ENCODE results near the gene TMEM184B. TPM values are rescaled to one million over a fixed set of nuclear protein-coding genes. Genes with fewer than 3 reads are reported as not detected.
A peak's percentile ranks its signal among the peaks of the same experiment; 100 is the strongest.

Gene TMEM184B
- 84.4 TPM for total RNA-seq
- long read RNA-seq, full-length matches to known transcripts, result 113 of 174 reads
- long read RNA-seq, partial matches to known transcripts, result 33 of 174 reads
- long read RNA-seq, other reads (novel, unspliced or antisense), result 28 of 174 reads

DNA sequence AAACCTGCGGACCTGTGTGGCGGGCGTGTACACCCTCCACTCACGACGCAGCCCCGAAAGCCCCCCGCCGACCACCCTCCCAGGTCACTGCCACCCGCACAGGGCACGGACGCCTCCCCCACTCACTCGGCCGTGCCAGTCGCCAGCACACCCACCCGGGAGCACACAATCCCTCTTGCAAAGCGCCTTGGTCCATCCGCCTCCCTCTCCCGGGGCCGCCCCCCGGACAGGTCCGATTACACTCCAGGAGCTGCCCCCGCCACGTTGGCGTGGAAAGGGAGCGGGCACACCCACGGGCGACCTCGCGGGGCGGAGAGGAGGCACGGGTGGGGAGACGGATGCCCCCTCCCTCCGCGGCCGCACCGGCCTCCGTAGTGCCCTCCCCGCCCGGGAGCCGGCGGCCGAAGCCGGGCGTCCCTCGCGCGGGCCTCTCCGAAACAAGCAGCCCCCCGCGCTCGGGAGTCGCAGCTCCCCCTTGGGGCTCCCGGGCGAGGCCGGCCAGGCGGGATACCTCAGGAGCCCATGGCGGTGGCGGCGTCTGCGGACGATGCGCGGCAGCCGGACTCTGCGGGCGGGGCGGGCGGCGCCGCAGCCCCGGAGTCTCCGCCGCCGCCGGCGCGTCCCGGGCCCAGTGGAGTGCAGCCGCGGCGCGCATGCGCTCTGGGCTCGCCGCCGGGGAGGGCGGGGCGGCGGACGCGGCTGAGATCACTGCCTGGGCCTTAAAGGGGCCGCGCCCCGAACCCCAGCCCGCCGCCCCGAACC, at the start of gene TMEM184B:
TSS of gene TMEM184B (minus strand) at position 638 of the 762 bp plus-strand sequence. CDS start 25,049 bp downstream, outside the sequence.
- DNase-seq (ENCODE audit: low spot score), result peak; percentile 95

DNA sequence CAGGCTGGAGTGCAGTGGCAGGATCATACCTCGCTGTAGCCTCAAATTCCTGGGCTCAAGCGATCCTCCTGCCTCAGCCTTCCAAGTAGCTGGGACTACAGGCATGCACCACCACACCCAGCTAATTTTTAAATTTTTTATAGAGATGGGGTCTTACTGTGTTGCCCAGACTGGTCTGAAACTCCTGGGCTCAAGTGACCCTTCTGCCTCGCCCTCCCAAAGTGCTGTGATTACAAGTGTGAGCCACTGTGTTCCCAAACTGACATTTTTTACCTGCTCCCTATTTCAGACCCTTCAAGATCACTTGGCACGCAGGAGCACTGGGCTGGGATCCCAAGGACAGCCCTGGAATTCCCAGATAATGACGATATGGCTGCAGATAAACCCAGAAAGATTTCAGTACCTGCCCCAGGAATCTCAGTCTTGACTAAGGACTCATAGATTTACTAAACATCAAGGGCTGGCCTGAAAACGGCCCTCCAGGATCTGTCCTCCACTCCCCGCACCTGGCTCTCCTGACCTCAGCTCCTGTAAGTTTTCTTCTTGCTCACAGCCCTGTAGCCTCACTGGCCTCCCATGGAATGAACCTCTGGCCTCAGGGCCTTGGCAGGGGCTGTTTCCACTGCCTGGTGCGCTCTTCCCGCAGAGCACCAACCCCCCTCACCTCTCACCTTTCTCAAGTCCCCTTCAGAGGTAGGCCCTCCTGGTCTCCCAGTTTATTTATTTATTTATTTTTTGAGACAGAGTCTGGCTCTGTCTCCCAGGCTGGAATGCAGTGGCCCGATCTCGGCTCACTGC, 48.0 kb upstream of the TMEM184B start:
- no peak for DNase-seq (ENCODE audit: low spot score)

DNA sequence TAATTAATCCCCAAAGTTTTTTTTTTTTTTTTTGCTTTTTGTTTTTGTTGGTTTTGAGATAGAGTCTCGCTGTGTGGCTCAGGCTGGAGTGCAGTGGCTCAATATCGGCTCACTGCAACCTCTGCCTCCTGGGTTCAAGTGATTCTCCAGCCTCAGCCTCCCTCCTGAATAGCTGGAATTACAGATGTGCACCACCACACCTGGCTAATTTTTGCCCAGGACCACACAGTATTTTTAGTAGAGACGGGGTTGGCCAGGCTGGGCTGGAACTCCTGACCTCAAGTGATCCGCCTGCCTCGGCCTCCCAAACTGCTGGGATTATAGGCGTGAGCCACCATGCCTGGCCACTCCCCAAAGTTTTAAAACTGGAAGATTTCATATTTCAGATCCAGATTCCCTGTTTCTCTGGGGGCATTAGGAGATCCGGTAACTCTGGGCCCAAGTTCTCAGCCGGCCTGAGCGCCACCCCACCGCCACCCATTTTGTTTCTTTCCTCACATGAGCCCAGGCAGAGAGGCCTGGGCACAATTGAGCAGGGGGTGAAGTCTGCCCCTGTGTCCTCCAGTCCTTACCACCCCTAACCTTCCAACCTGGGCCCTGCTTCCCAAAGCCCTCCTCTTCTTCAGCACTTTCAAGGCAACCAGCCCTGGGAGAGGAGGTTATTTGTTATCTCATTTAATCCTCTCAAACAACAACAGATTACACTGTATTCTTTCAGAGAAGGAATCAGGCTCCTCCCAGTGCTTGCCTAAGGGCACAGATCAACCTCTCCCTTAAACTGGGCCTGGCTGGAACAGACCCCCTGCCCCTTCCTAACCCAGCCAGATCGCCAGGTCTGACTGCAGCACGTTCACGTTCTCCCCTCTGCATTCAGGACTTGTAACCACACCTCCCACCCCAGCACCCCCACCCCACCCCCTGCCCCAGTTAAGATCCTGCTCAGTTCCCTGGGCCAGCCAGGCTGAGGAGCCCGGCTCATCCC, 46.3 kb upstream of the TMEM184B start:
- DNase-seq (ENCODE audit: low spot score), result no peak

DNA sequence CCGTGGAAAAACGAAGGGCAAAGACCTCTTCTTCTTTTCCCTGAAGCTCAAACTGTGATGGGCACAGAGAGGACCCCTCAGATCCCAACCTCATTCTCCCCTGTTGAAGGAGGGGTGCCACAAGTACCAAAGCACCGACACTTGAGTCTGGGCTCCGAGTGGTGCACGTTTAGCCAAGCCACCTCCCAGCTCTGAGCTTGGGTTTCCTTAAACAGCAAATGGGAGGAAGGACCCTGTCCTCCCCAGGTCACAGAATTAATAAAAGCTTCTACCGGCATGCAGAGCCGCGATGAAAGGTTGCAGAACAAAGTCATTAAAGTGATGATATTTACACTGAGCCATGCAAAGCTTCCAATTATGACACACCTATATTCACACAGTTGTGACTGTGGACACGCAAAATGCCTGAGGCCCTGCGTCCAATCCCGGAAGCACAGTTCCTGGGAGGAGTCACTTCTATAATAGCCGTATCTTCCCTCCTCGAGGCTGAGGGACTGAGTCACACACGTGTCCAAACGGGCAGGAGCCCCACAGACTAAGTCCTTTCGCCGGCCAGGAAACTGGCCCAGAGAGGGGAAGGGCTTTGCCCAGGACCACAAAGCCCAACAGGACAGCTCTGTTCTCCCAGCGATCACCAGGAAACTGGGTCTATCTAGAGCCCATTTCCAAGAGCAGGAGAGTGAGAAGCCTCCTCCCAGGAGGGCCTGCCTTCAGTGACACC, 45.3 kb upstream of the TMEM184B start:
- DNase-seq (ENCODE audit: low spot score), result no peak

DNA sequence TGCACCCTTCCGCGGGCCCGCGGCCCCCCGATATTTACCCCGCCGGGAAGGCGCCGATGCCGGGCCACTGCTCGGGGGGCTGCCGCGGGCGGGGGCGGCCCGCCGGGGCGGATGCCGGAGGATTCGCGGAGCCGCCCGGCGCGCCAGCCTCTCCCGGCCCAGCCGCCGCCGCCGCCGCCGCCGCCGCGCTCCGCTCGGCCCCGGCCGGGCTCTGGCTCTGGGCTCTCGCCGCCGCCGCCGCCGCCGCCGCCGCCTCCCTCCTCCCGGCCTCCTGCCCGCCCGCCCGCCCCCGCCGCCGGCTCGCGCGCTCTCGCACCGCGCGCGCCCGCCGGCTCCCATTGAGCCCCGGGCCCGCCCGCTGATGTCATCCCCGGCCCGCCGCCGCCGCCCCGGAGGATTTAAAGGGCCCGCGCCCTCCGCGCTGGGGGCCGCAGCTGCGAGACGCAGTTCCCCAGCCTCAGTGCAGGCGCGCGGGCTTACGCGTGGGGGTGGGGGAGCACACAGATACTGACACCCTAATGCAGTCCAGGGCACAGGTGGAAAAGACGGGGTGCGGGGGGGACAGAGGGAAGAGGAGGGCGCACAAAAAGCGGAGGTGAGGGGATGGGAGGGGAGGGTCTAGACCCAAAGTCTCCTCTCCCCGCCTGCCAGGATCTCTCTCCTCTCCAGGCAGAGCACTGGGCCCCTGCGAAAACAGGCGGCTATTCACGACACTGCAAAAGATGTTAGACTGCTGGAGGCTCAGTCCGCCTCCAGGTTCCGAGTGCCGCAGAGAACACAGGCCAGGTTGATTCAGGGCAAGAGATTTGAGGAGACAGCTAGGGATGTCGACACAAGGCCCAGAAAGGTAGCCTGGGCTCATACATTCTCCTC, 44.5 kb upstream of the TMEM184B start, which contains the start of gene CSNK1E:
TSS of gene CSNK1E (minus strand) at position 312 of the 873 bp plus-strand sequence. CDS start 3,276 bp downstream, outside the sequence.
- DNase-seq (ENCODE audit: low spot score), result peak; percentile 92

DNA sequence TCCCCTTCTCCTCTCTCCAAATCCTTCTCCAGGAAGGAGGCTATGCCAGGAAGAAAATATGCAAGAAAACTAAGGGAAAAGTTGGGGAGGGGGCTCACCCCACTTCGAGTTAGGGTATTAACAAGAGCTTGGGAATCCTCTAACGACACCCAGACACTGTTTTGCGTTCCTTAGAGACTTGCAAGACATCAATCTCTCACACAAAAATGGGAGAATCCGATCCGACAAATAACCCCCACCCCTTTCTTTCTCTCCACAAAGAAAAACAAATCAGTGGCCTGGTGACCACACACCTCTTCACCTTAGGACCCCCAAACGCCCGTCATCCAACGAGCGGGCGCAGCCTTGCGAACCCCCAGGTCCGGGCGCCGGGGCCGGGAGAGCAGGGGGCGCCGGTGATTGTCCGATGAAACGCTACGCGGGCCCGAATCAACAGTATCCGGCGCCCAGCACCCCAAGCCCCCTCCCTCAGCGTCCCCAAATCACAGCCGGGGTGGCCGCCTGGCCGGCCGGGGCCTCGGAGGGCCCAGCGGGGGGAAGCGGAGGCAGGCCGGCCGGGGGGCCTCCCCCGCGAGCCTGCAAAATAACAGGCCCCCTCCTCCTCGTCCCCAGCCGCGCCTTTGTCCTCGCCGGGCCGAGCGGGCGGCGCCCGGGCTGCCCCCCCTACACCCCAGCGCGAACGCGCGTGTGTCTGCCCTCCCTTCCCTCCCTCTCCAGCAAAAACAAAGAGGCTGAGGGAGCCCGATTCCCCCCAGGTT, 43.7 kb upstream of the TMEM184B start:
- DNase-seq (ENCODE audit: low spot score), result no peak

DNA sequence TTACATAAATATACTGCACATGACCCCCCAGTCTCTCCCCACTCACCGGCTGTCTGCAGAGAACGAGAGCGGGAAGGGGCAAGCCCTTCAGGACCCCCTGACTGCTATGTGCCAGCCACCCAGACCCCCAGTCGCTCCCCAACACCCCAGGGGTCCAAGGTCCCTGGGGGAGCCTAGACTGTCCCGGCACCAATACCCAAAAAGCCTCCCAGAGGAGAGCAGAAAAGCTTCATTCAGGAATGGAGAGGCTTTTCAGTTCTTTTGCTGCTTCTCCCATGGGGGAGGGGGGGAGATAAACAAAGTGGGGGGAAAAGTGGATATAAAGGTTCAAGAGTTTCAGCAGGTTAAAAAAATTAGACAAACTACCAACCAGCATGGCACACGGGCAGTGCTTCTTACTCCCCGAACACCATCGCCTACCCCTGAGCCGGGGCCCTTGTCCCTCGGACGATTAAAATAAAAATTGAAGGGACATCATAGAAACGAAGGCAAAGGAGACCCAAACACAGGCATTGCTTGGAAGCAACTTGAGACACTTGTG, 43.1 kb upstream of the TMEM184B start:
- no peak for DNase-seq (ENCODE audit: low spot score)

DNA sequence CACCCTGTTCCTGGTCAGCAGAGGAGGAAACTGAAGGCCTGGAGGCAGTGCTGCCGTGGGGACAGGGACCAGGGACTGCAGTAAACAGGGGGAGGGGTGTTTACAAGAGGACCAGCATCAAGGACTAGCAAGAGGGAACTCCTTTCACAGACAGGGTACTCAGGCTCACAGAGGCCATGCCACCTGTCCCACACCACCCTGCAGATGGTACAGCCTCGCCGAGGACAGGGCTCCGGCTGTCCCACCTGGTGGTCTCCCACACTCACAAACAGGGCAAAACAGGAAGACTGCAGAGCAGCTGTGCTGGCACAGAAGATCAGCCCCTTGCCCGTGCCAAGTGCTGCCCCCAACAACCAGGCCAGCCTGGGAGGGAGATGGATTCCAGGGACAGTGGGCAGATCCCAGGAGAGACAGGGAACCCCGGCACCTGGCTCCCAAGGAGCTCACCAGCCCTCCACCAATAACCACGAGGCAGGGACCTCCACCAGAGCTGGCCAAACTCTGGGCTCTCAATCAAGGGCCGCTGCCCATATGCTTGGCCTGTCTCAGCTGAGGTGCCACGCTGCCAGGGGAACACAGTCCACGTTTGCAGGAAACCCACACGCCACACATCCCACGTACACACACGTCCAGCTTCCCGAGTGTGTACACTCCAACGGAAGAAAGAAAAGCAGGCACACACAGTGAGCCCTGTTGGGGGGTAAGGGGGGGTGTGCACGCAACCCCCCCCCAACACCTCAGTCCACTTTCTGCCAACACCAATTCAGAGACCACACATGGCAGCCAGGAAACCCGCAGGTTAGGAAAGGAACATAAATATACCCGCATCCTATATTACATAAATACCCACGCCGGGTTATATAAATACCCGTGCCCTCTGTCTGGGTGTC, 42.4 kb upstream of the TMEM184B start:
- no peak for DNase-seq (ENCODE audit: low spot score)

DNA sequence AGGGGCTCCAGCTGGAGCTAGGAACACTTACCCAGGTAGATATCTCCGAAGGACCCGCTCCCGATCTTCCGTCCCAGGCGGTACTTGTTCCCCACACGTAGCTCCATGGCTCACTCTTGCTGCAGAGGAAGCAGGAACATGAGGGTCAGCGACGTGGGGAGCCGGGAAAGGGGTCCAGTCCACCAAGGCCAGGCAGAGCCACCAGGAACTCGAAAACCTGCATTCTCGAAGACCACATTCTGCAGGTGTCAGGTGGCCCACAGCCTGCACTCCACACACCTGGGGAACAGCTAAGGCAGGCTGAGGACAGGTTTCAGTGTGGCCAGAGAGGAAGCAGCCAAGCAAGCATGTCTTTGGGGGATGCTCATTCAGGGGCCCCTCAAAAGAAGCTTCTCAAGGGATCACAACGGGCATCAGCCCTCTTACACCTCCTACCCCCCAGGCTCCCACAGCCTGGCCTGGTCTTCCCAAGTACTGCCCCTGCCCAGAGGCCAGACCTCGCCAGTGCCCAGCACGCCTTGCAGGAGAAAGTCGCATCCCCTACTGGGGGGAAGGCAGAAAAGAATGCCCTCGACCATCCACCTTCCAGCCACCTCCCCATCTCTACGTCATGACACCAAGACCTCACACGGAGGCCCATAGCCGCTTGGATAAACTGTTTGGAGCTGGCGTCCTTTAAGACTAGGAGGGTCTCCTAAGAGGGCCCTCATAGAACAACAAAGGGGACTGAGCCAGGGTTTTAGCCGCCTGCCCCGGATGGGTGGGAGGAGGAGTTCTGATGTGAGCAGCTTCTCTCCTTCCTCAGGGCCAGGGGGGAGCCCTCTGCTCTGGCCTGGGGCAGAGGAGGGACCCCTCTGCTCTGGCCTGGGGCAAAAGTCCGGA, 41.5 kb upstream of the TMEM184B start:
- no peak for DNase-seq (ENCODE audit: low spot score)

DNA sequence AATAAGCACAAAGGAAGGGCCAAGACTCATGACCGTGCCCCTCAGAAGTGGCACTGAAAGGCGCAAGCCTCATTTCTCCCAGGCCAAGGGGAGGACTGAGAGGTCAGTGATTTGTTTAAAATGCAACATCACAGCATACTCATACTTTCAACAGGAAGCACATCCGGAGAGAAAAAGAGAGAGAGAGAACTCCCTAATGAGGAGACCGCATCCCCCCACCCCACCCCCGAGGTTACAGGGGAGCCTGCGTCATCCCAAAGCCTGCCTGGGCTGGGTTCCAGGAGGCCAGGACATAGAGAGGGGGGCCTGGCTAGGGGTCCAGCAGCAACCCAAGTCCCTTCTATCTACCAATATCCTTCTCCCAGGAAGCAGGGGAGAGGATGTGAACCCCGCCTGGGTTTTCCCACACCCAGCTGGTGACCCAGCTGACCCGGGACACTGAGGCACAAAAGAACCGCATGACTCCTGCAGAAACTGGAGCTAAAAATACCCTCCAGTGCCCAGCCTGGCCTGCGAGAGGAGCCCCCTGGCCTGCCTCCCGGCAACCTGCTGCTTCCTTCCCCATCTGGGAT, 40.7 kb upstream of the TMEM184B start:
- no peak for DNase-seq (ENCODE audit: low spot score)

DNA sequence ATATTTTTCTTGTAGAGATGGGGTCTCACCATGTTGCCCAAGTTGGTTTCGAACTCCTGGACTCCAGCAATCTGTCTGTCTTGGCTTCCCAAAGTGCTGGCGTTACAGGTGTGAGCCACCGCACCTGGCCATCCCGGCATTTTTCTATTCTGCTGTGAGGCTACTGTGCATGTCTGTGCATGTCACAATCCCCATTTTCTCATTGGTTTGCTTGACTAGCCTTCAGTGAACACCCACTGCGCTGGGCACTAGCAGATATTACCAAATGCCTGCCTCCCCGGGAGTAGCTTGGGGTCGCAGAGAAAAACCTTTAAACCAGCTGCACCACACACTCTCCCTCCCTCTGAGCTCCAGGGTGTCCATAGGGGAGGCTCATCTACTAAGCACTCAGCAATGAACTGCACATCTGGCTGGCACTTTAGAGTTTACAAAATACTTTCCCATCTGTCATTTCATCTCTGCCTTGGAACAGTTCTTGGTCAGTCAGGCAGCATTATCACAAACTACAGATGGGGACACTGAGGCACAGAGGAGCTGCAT, 39.5 kb upstream of the TMEM184B start:
- no peak for DNase-seq (ENCODE audit: low spot score)

DNA sequence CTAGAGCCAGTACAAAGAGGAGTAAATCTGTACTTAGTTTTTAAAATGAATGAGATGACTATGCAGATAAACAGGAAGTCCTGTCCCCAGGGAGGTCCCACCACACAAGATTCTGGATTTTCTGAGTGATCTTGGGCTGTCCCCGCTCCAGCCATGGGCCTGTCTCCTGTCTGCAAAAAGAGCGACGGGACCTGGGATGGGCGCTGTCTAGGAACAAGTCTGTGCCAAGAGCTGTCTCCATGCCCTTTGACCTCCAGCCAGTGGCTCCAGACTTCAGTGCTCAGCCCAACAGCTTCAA, 38.5 kb upstream of the TMEM184B start:
- no peak for DNase-seq (ENCODE audit: low spot score)

DNA sequence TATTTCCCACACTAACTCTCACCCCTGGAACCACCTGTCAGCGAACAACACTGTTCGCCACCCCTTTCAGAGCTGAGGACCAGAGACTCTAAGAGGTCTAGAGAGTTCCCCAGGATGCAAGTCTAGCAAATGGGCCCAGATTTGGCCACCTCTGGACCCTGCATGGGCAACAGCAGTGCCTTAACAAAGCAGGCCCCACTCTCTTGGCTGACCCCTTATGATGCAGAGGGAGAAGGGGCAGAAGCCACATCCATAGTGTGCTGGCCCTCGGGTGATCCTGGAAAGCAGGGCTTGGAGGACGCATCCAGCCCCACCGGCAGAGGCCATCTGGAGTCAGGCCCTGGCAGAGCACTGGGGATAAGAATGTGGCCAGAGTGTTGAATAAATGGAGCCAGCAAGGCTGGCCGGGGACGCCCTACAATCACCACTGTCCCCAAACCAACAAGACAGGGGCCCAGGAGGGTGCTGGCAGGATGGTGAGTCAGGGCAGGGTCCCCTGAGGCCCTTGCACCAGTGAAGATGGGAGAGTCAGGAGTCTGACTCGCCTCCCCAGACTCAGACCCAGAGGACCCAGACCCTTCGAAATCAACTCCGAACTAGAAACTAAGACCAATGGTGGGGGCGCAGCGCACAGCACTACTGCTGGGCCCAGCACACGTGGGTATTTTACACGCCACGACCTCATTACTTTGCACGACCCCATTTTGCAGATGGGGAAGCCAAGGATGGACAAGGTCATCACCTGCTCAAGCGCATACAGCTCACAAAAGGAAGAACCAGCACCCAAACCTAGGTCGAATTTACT, 37.9 kb upstream of the TMEM184B start:
- no peak for DNase-seq (ENCODE audit: low spot score)

DNA sequence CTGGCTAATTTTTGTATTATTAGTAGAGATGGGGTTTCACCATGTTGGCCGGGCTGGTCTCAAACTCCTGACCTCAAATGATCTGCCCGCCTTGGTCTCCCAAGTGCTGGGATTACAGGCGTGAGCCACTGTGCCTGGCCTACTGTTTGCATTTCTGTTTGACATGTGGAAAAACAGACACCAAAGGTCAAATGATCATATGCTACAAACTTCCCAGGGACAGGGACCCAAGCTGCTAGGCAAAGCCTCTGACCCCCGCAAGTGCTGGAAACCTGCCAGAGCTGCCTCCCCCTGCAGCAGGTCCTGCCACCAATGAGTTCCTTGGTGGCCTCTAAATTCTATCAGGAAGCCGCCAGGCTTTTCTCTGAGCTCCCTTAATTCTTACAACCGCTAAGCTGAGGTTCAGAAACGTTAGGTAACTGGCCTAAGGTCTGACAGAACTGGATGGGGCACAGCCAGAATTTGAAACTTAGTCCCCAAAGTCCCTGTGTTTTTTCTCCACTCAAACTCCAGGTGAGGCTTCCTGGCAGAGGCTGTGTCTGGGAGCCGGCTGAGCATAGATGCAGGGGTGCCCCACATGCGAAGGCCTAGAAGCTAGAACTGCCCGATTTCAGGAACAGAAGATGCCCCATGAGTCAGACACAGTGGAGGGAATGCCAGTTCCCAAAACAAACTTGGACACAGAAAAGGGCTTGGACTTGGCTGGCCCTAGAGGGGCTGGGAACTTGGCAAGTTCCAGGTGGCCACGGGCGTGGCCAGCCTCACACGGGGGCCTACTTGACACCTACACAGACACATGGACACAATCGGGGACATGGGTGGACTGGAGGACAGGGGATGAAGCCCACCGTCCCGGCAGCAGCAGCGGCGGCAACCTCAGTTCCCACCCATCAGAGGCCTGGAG, 37.1 kb upstream of the TMEM184B start:
- no peak for DNase-seq (ENCODE audit: low spot score)
